Activated CD4-positive, alpha-beta T cell treated with anti-CD3 and anti-CD28 coated beads for 36 hours (primary cell): Measurements from ENCODE around the gene FANCI. TPM values are rescaled to one million over a fixed set of nuclear protein-coding genes. Genes with fewer than 3 reads are reported as not detected.
A peak's percentile ranks its signal among the peaks of the same experiment; 100 is the strongest.

Source experiments
- ATAC-seq: fragments of 200-7000 bp; cut with Tn5 transposase; one replicate; pipeline ENCODE4 v1.10.0; 2021; ENCODE audit warnings: mild to moderate bottlenecking, moderate library complexity
- CTCF ChIA-PET: fragments of 350-600 bp; sonication (Branson Sonifier 250); formaldehyde crosslinking; loops from one replicate; lab custom pipeline; 2021; ENCODE audit warnings: antibody characterized with exemption; lab: Charles Lee
- POLR2A ChIA-PET: fragments of 350-600 bp; sonication (Branson Sonifier 250); formaldehyde crosslinking; loops from one replicate; lab custom pipeline; 2021; ENCODE audit warnings: antibody characterized with exemption, inconsistent platforms; lab: Charles Lee
- DNase-seq: peaks from one replicate; pipeline ENCODE4 v3.0.0-alpha.2; 2020
- H3K27ac Mint-ChIP-seq: one replicate; pipeline ENCODE4 v1.8.0; 2021; ENCODE audit warnings: mixed read lengths
- H3K27me3 Mint-ChIP-seq: one replicate; pipeline ENCODE4 v1.8.0; 2021; ENCODE audit warnings: mixed read lengths
- H3K36me3 Mint-ChIP-seq: one replicate; pipeline ENCODE4 v1.8.0; 2021; ENCODE audit warnings: low read depth, mixed read lengths
- H3K4me1 Mint-ChIP-seq: one replicate; pipeline ENCODE4 v1.8.0; 2021; ENCODE audit warnings: mixed read lengths
- H3K4me3 Mint-ChIP-seq: one replicate; pipeline ENCODE4 v1.8.0; 2021; ENCODE audit warnings: mild to moderate bottlenecking, moderate library complexity, mixed read lengths
- H3K9me3 Mint-ChIP-seq: one replicate; pipeline ENCODE4 v1.8.0; 2021; ENCODE audit warnings: low read depth, mixed read lengths
- intact Hi-C, 2 experiments: fragments of 100-400 bp; cut with DNase I in 1 of 2; cut with micrococcal nuclease in 1 of 2; formaldehyde crosslinking; loops; one replicate each; pipeline versions ENCODE4 v1.14.2 to v1.15.1; 2022 to 2024; cut with DNase I, micrococcal nuclease
- total RNA-seq, 2 experiments: library from RNA; stranded (reverse); gene quantifications; one replicate each; pipeline ENCODE4 v1.2.3, GENCODE V29; 2021

FANCI gene
- total RNA-seq, 2 experiments from 2014 or later = 150 to 199 TPM

- CTCF ChIA-PET = interaction anchor here (0.6 to 9.8 kb wide), 44 partner anchors 9 to 308 kb away, joined by 3 to 108 read pairs (median 6); partner anchors contain the start of genes FANCI and POLG
These were observed 115.9 kb downstream of the FANCI start for GRCh38 chr15:89359471-89360293.

DNA sequence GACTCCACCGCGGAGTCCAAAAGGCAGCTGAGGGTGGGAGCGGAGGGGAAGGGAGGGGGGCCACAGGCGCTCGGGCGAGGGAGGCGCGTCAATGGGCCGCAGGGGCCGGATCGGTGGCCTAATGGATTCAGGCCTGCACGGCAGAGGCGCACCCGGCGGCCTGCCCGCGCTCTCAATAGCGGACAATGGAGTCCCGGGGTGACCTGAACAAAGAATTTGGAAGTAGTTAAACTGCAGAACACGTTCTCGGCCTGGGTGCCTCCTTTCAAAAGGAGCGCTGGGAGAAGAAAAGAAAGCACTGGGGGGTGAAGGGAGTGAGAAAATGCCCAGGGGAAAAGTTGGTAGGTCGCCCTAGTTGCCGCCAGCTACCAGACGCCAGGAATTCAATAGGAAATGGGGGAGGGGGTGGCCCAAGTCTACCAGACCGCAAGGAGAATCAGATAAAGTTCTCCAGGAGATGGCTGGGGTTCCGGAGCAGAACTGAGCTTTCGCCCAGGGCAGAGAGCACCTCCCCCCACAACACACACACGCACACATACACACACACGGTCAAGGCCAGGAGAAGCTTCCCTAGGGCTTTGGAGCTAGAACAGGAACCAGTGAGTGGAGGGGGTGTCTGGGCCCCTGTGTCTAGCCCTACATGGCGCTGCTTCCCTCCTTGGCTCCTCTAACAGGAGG is 116.7 kb downstream of the FANCI start:
- intact Hi-C loops = loop anchor here in 1 of 2 experiments (2.0 kb wide), 1 partner anchor 18 kb away; no protein-coding TSS in a partner anchor
- ATAC-seq (no peak), DNase-seq (no peak)
- no peaks in the 10 kb centered on the region for H3K4me1 Mint-ChIP-seq
- H3K27me3 Mint-ChIP-seq = peaks cover 72% of the 10 kb centered on the region
- CTCF ChIA-PET = interaction anchor here (0.6 to 9.8 kb wide), 23 partner anchors 9 to 209 kb away, joined by 3 to 108 read pairs (median 6); partner anchors contain the start of gene POLG
- no peak overlapping the region for H3K4me3 Mint-ChIP-seq
- POLR2A ChIA-PET = no interaction called here
- H3K27ac Mint-ChIP-seq = no peak overlapping the region
- no peaks in the 10 kb centered on the region for H3K9me3 Mint-ChIP-seq
- H3K36me3 Mint-ChIP-seq = no peaks in the 10 kb centered on the region

More at GRCh38 chr15:89359471-89360293, 115.9 kb downstream of the FANCI start:
- H3K9me3 Mint-ChIP-seq = no peaks in the 10 kb centered on the region
- no peaks in the 10 kb centered on the region for H3K4me1 Mint-ChIP-seq
- H3K4me3 Mint-ChIP-seq = no peak overlapping the region
- DNase-seq = no peak
- no peak overlapping the region for H3K27ac Mint-ChIP-seq
- no peaks in the 10 kb centered on the region for H3K36me3 Mint-ChIP-seq
- ATAC-seq = no peak
- POLR2A ChIA-PET = no interaction called here
- intact Hi-C loops = loop anchor here (1.0 to 5.0 kb wide), 4 partner anchors 19 to 215 kb away; partner anchors contain the start of gene TICRR (in 1 of the 2)
- H3K27me3 Mint-ChIP-seq = peaks cover 68% of the 10 kb centered on the region

GRCh38 chr15:89361451-89362202 is 117.8 kb downstream of the FANCI start:
- H3K4me3 Mint-ChIP-seq = no peak overlapping the region
- ATAC-seq = peak; percentile 42

GRCh38 chr15:89362203-89363101 is 118.7 kb downstream of the FANCI start:
- intact Hi-C loops = no loop called here
- Mint-ChIP-seq H3K27ac (no peak overlapping the region), H3K4me1 (peaks cover 4% of the 10 kb centered on the region), H3K4me3 (no peak overlapping the region), H3K27me3 (peaks cover 75% of the 10 kb centered on the region), H3K9me3 (no peaks in the 10 kb centered on the region), H3K36me3 (no peaks in the 10 kb centered on the region)
- DNase-seq = peak; percentile 21
- no peak for ATAC-seq
- ChIA-PET POLR2A (no interaction called here), CTCF (interaction anchor here (0.7 to 9.8 kb wide), 2 partner anchors 55 to 156 kb away, joined by 3 to 108 read pairs; no protein-coding TSS in a partner anchor)

More at GRCh38 chr15:89361451-89362202, 117.8 kb downstream of the FANCI start:
- no peaks in the 10 kb centered on the region for H3K9me3 Mint-ChIP-seq
- H3K27ac Mint-ChIP-seq = no peak overlapping the region
- POLR2A ChIA-PET = no interaction called here
- intact Hi-C loops = loop anchor here in 1 of 2 experiments (2.0 kb wide), 1 partner anchor 17 kb away; no protein-coding TSS in a partner anchor
- no peaks in the 10 kb centered on the region for H3K4me1 Mint-ChIP-seq
- H3K27me3 Mint-ChIP-seq = peaks cover 74% of the 10 kb centered on the region
- peak; percentile 79 for DNase-seq
- CTCF ChIA-PET = interaction anchor here (0.7 to 9.8 kb wide), 4 partner anchors 8 to 155 kb away, joined by 3 to 108 read pairs (median 6); no protein-coding TSS in a partner anchor
- H3K36me3 Mint-ChIP-seq = no peaks in the 10 kb centered on the region

DNA sequence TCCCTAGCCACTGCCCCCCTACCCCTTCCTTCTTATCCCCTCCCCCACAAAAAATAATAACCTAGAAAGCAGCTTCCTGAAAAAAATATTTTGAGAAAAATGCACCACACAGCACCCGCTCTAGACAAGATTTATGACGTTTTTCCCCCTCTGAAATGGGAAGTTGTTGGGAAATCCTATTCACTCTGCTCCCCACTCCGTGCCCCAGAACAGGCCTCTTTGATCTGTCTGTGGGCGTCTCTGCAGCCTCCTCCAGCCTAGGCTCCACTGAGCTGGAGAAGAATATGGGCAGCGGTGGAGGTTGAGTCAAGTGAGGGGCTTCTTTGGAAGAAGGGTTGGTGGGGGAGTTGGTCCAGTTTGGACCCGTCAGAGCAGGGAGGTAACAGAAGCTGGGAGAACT is 119.4 kb downstream of the FANCI start:
- Mint-ChIP-seq H3K4me1 (peaks cover 4% of the 10 kb centered on the region), H3K27me3 (peaks cover 71% of the 10 kb centered on the region), H3K4me3 (no peak overlapping the region), H3K36me3 (no peaks in the 10 kb centered on the region), H3K27ac (no peak overlapping the region), H3K9me3 (no peaks in the 10 kb centered on the region)
- ChIA-PET POLR2A (no interaction called here), CTCF (interaction anchor here (0.7 to 9.8 kb wide), 4 partner anchors 24 to 96 kb away, joined by 3 to 108 read pairs (median 4); no protein-coding TSS in a partner anchor)
- intact Hi-C loops = no loop called here
- ATAC-seq (no peak), DNase-seq (no peak)

DNA sequence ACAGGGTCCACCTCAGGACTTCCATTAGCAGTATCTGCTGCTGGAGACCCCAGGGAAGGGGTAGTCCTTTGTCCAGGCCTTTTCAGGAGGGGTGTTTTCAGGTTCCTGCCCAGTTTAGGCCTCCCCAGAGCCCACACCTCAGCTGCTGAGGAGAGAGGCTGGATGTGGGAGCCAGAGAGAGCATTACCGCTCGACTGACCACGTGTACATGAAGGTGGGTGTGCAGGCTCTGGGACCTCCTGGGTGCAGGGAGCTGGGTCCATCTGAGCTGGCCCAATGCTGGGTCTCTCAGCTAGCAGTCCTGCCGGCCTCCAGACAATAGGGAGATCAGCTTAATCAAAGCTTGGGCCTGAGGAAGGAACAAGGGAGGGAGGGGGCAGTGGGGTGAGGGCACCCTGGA is 120.0 kb downstream of the FANCI start:
- no peak for ATAC-seq
- DNase-seq = no peak
- Mint-ChIP-seq H3K4me3 (no peak overlapping the region), H3K9me3 (no peaks in the 10 kb centered on the region), H3K4me1 (peaks cover 4% of the 10 kb centered on the region), H3K27me3 (peaks cover 75% of the 10 kb centered on the region), H3K36me3 (no peaks in the 10 kb centered on the region), H3K27ac (no peak overlapping the region)
- POLR2A ChIA-PET = no interaction called here
- intact Hi-C loops = no loop called here
- CTCF ChIA-PET = interaction anchor here (0.7 to 9.8 kb wide), 4 partner anchors 24 to 96 kb away, joined by 3 to 108 read pairs (median 4); no protein-coding TSS in a partner anchor

DNA sequence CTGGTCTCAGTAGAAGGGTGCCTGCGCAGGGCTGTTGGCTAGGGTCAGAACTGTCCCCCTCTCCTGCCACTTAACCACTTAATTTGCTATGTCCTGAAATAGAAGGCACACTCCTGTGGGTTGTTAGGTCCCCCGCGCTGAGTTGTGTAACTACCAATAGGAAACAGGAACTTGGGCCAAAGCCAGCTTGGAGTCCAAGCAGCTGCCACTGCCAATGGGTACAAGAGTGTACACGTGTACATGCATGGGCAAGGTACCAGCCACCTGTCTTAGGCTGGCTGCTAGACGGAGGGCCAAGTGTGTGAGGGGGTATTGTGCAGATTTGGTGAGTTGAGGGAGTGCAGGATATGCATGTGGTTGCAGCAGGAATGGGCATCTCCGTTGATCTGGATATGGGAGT is 120.6 kb downstream of the FANCI start:
- intact Hi-C loops = no loop called here
- POLR2A ChIA-PET = no interaction called here
- ATAC-seq (no peak), DNase-seq (no peak)
- peaks cover 4% of the 10 kb centered on the region for H3K4me1 Mint-ChIP-seq
- H3K36me3 Mint-ChIP-seq = no peaks in the 10 kb centered on the region
- H3K9me3 Mint-ChIP-seq = no peaks in the 10 kb centered on the region
- H3K4me3 Mint-ChIP-seq = no peak overlapping the region
- H3K27ac Mint-ChIP-seq = no peak overlapping the region
- CTCF ChIA-PET = interaction anchor here (0.6 to 9.8 kb wide), 5 partner anchors 25 to 214 kb away, joined by 3 to 108 read pairs (median 3); no protein-coding TSS in a partner anchor
- H3K27me3 Mint-ChIP-seq = peaks cover 78% of the 10 kb centered on the region

DNA sequence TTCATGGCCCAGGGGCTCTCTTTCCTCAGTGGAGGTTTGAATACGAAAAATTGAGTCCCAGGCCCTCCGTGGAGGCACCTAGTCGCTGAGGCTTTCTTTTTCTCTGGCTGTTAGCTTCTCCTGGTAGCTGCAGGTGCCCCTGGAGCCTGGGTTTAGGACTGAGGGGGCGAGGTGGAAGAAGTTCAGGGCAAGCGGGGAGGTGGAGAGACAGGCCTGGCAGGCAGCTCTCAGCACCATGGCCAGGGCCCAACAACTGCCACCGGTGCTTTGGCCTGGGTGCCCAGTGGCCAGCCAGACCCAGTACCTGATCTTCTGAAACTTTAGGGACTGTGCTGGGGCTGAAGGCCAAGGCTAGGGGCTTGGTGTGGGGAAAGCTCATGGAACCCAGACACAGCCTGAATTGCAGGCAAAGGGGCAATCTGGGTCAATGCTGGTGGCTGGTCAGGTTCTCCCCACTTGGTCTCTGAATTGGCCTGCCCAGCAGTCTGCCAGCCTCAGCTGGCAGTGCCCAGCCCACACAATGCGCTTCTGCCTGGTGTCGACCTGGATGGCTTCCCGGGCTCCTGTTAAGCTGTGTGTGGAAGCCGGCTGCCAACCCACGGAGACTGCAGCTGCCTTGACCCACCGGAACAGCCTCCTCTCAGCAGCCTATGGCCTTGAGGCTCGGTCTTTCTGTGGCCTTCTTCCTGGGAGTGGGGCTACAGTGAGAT is 121.1 kb downstream of the FANCI start:
- H3K27me3 Mint-ChIP-seq = peaks cover 79% of the 10 kb centered on the region
- DNase-seq (no peak), ATAC-seq (no peak)
- no peaks in the 10 kb centered on the region for H3K9me3 Mint-ChIP-seq
- intact Hi-C loops = no loop called here
- no peak overlapping the region for H3K27ac Mint-ChIP-seq
- CTCF ChIA-PET = interaction anchor here (0.6 to 9.8 kb wide), 3 partner anchors 40 to 214 kb away, joined by 3 to 108 read pairs (median 3); no protein-coding TSS in a partner anchor
- H3K4me1 Mint-ChIP-seq = peaks cover 4% of the 10 kb centered on the region
- POLR2A ChIA-PET = no interaction called here
- H3K36me3 Mint-ChIP-seq = no peaks in the 10 kb centered on the region
- H3K4me3 Mint-ChIP-seq = no peak overlapping the region

- ATAC-seq = no peak
- no peak overlapping the region for H3K4me3 Mint-ChIP-seq
- H3K4me1 Mint-ChIP-seq = peaks cover 4% of the 10 kb centered on the region
- no peaks in the 10 kb centered on the region for H3K36me3 Mint-ChIP-seq
- no peak for DNase-seq
- POLR2A ChIA-PET = no interaction called here
- peaks cover 78% of the 10 kb centered on the region for H3K27me3 Mint-ChIP-seq
- intact Hi-C loops = no loop called here
- no peak overlapping the region for H3K27ac Mint-ChIP-seq
- CTCF ChIA-PET = interaction anchor here (1.1 to 9.8 kb wide), 3 partner anchors 42 to 52 kb away, joined by 3 to 108 read pairs (median 3); no protein-coding TSS in a partner anchor
- no peaks in the 10 kb centered on the region for H3K9me3 Mint-ChIP-seq
These were observed 121.8 kb downstream of the FANCI start for GRCh38 chr15:89365462-89366065.
